SK-N-SH (cell line): Measurements from ENCODE around the gene RICTOR. TPM values are rescaled to one million over a fixed set of nuclear protein-coding genes. Genes with fewer than 3 reads are reported as not detected.

ENCODE experiments used
- CTCF ChIA-PET: fragments of 300-600, 350-600 bp; formaldehyde crosslinking; extraction: SDS; loops from one replicate; lab custom pipeline; 2021; lab: Yijun Ruan, JAX
- POLR2A ChIA-PET: fragments of 350-600 bp; sonication (Branson Sonifier 250); formaldehyde crosslinking; extraction: SDS; loops from one replicate; lab custom pipeline; 2020; ENCODE audit warnings: antibody characterized with exemption, inconsistent platforms; lab: Yijun Ruan, JAX
- DNase-seq: peaks from one replicate; pipeline ENCODE4 v3.0.0; 2012
- H2AFZ ChIP-seq: fragments of 200-600 bp; sonication (generic); 2 replicates; pipeline ENCODE4 v1.8.1; 2016; ENCODE audit warnings: antibody characterized with exemption, mild to moderate bottlenecking, low read depth
- H3F3A ChIP-seq: fragments of 200-600 bp; sonication (generic); replicated peaks from 2 replicates; pipeline ENCODE3; 2016; ENCODE audit warnings: antibody characterized with exemption, mild to moderate bottlenecking; ENCODE audit not compliant: insufficient read depth
- H3K27ac ChIP-seq, 2 experiments: fragments of 200-500 bp in 1 of 2; fragments of 200-600 bp in 1 of 2; sonication (Bioruptor generic) in 1 of 2; sonication (generic), shearing (Covaris generic) in 1 of 2; 2 replicates each; pipeline versions ENCODE4 v1.5.1 to v1.6.1; 2014 to 2016; ENCODE audit warnings: low read depth in 2 of 2, inconsistent platforms in 1 of 2, low read length in 1 of 2, mild to moderate bottlenecking in 1 of 2, mixed read lengths in 1 of 2
- H3K27me3 ChIP-seq: fragments of 200-600 bp; sonication (generic), shearing (Covaris generic); 2 replicates; pipeline ENCODE4 v1.6.1; 2016; ENCODE audit warnings: mixed run types; ENCODE audit not compliant: insufficient read depth
- H3K36me3 ChIP-seq, 2 experiments: fragments of 200-500 bp in 1 of 2; fragments of 200-600 bp in 1 of 2; sonication (Bioruptor generic) in 1 of 2; sonication (generic) in 1 of 2; replicated peaks in 1 of 2; 2 replicates each; pipeline versions ENCODE3 to v1.5.1; 2014 to 2016; ENCODE audit warnings: low read length in 1 of 2, mild to moderate bottlenecking in 1 of 2; ENCODE audit not compliant: insufficient read depth in 2 of 2, control insufficient read depth in 1 of 2
- H3K4me1 ChIP-seq, 2 experiments: fragments of 200-500 bp in 1 of 2; fragments of 200-600 bp in 1 of 2; sonication (Bioruptor generic) in 1 of 2; sonication (generic), shearing (Covaris generic) in 1 of 2; 2 replicates each; pipeline versions ENCODE4 v1.5.1 to v1.6.1; 2014 to 2016; ENCODE audit warnings: low read depth in 1 of 2, low read length in 1 of 2, mixed run types in 1 of 2; ENCODE audit not compliant: insufficient read depth in 2 of 2, control insufficient read depth in 1 of 2
- H3K4me2 ChIP-seq: fragments of 200-600 bp; sonication (generic), shearing (Covaris generic); 2 replicates; pipeline ENCODE4 v1.6.1; 2017; ENCODE audit warnings: mixed run types
- H3K4me3 ChIP-seq, 2 experiments: fragments of 200-500 bp in 1 of 2; fragments of 200-600 bp in 1 of 2; sonication (Bioruptor generic) in 1 of 2; sonication (generic), shearing (Covaris generic) in 1 of 2; 2 replicates each; pipeline versions ENCODE4 v1.5.1 to v1.8.1; 2014 to 2016; ENCODE audit warnings: low read depth in 2 of 2, inconsistent platforms in 1 of 2, low read length in 1 of 2, mild to moderate bottlenecking in 1 of 2, mixed read lengths in 1 of 2, moderate library complexity in 1 of 2
- H3K79me2 ChIP-seq: fragments of 200-600 bp; sonication (generic); 2 replicates; pipeline ENCODE4 v1.8.1; 2017; ENCODE audit warnings: mild to moderate bottlenecking; ENCODE audit not compliant: insufficient read depth
- H3K9ac ChIP-seq: fragments of 200-600 bp; sonication (generic); 2 replicates; pipeline ENCODE4 v1.6.1; 2017; ENCODE audit warnings: mixed run types
- H3K9me2 ChIP-seq: fragments of 200-600 bp; sonication (generic); 2 replicates; pipeline ENCODE4 v1.6.1; 2017; ENCODE audit warnings: mixed run types
- H3K9me3 ChIP-seq: fragments of 200-600 bp; sonication (generic); 2 replicates; pipeline ENCODE4 v1.6.1; 2017; ENCODE audit warnings: mixed run types, mild to moderate bottlenecking, moderate library complexity
- H4K20me1 ChIP-seq: fragments of 200-600 bp; sonication (generic); 2 replicates; pipeline ENCODE4 v1.6.1; 2017; ENCODE audit warnings: mild to moderate bottlenecking, mixed run types; ENCODE audit not compliant: insufficient read depth
- CTCF ChIP-seq: fragments of 200-600 bp; sonication (generic); IDR thresholded peaks from 2 replicates; pipeline ENCODE4 v1.6.1; 2017; ENCODE audit warnings: antibody characterized with exemption, mild to moderate bottlenecking, moderate library complexity
- ELF1 ChIP-seq: IDR thresholded peaks from 2 replicates; pipeline ENCODE4 v1.4.0; 2012
- EP300 ChIP-seq, 2 experiments: IDR thresholded peaks; 2 replicates each; pipeline versions ENCODE4 v1.4.0 to v1.6.1; 2012; ENCODE audit warnings: borderline replicate concordance in 1 of 2, low read depth in 1 of 2, low read length in 1 of 2
- JUND ChIP-seq: IDR thresholded peaks from 2 replicates; pipeline ENCODE4 v1.4.0; 2012
- MEF2A ChIP-seq: IDR thresholded peaks from 2 replicates; pipeline ENCODE4 v1.4.0; 2012; ENCODE audit warnings: low read depth, borderline replicate concordance
- MXI1 ChIP-seq: IDR thresholded peaks from 2 replicates; pipeline ENCODE4 v1.6.1; 2012; ENCODE audit warnings: mild to moderate bottlenecking, low read depth, low read length, improper control_type of control experiment
- NFIC ChIP-seq: IDR thresholded peaks from 2 replicates; pipeline ENCODE4 v1.4.0; 2012; ENCODE audit warnings: borderline replicate concordance
- NRF1 ChIP-seq: IDR thresholded peaks from 2 replicates; pipeline ENCODE4 v1.6.1; 2012; ENCODE audit warnings: low read depth, mild to moderate bottlenecking, low read length
- RCOR1 ChIP-seq: fragments of 150-350 bp; IDR thresholded peaks from 2 replicates; pipeline ENCODE4 v1.6.1; 2017; ENCODE audit warnings: antibody characterized with exemption, low read length
- RXRA ChIP-seq: IDR thresholded peaks from 2 replicates; pipeline ENCODE4 v1.4.0; 2012; ENCODE audit warnings: low read depth, mild to moderate bottlenecking, borderline replicate concordance
- SIN3A ChIP-seq: IDR thresholded peaks from 2 replicates; pipeline ENCODE4 v1.6.1; 2012; ENCODE audit warnings: low read depth, mild to moderate bottlenecking, low read length, moderate library complexity, borderline replicate concordance
- TEAD4 ChIP-seq: IDR thresholded peaks from 2 replicates; pipeline ENCODE4 v1.4.0; 2012; ENCODE audit warnings: mild to moderate bottlenecking, borderline replicate concordance; ENCODE audit not compliant: insufficient read depth
- YY1 ChIP-seq: IDR thresholded peaks from 2 replicates; pipeline ENCODE4 v1.4.0; 2012; ENCODE audit warnings: low read depth, mild to moderate bottlenecking
- ZBTB33 ChIP-seq: IDR thresholded peaks from 2 replicates; pipeline ENCODE4 v1.4.0; 2012; ENCODE audit warnings: low read depth, borderline replicate concordance
- WGBS: methylation state at CpG from one replicate; pipeline ENCODE4 v1.1.6; 2017; ENCODE audit warnings: low lambda C conversion rate; 5-methylcytosine and 5-hydroxymethylcytosine counted together
- polyA plus RNA-seq, 3 experiments: library from polyadenylated mRNA; depleted of rRNA; stranded (reverse); fragments of >200 nt; gene quantifications; 2 replicates each; pipeline ENCODE4 v1.2.3, GENCODE V29; 2012

Gene RICTOR
- polyA plus RNA-seq, 1 of the 3 experiments (the other 2 are of a cell fraction), result 1.6 TPM

DNA sequence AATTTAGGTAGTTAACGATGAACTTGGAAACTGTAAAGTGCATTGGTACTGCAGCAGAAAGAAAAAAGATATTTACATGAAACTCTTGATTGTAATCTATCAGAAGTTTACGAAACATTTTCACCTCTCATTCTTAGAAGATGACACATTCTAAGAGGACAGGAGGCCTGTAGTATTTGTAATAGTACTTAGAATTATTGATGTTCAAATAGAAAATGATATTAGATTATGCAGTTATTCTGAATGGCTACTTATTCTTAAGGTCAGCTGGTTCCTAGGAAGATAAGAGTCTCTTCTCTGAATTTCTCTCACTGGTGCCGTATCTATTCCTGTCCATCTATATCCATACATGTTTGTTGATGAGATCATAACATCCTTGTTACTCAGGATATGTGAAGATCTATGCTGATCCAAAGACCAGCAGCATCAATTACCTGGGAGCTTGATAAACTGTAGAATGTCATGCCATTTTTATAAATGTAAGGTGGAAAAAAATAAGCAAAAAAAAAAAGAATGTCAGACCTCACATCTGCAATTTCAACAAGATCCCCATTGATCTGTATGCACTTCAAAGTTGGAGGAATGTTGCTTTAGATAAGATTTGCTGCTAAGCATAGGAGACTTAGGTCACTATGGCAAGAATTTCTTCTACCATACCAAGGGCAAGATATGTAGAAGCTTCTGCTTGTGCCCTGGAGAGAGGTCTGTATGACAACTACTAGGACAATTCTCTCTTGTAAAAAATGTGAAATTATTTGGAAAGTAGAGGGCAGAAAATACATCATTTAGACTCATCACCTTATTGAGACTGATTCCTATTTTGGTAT is 42.4 kb upstream of the RICTOR start:
- Histone ChIP-seq H4K20me1 (no peaks in the 10 kb centered on the region), H3K4me1 (no peaks in the 10 kb centered on the region), H3K36me3 (no peaks in the 10 kb centered on the region), H3K27me3 (peaks cover 5% of the 10 kb centered on the region; the same call in 1 of the 2 replicates), H3K9ac (no peak overlapping the region), H3K4me3 (no peak overlapping the region), H3K4me2 (no peak overlapping the region), H3K9me3 (no peaks in the 10 kb centered on the region), H3F3A (peaks cover 4% of the 10 kb centered on the region), H3K79me2 (no peaks in the 10 kb centered on the region), H3K9me2 (no peaks in the 10 kb centered on the region), H3K27ac (no peak overlapping the region), H2AFZ (no peak overlapping the region)
- ChIA-PET POLR2A (no interaction called here), CTCF (interaction anchor here (0.7 to 4.6 kb wide), 2 partner anchors 12 to 36 kb away, joined by 3 to 21 read pairs; no protein-coding TSS in a partner anchor)
- TF ChIP-seq MEF2A, result no peak
- TF ChIP-seq RXRA, result no peak
- no peak for TF ChIP-seq TEAD4
- TF ChIP-seq YY1, result no peak
- TF ChIP-seq CTCF, result no peak
- TF ChIP-seq ZBTB33, result no peak
- no peak for TF ChIP-seq MXI1
- no peak for TF ChIP-seq SIN3A
- TF ChIP-seq RCOR1, result no peak
- no peak for TF ChIP-seq NRF1
- TF ChIP-seq NFIC, result no peak
- no peak for TF ChIP-seq JUND
- TF ChIP-seq EP300 (IDR thresholded peaks at IDR 0.05; ENCODE audit: borderline replicate concordance in 1 of 2, low read depth in 1 of 2, low read length in 1 of 2), result no peak
- TF ChIP-seq ELF1, result no peak
- DNase-seq, result no peak
- WGBS, result 44% methylated on average over 3 of the region's 3 CpGs
